Fibroblast of villous mesenchyme (primary cell): ENCODE measurements around the gene IGIP. TPM values are rescaled to one million over a fixed set of nuclear protein-coding genes. Genes with fewer than 3 reads are reported as not detected.

Experiments used
- DNase-seq: peaks from one replicate; pipeline ENCODE4 v3.0.0-alpha.2; 2010; ENCODE audit warnings: low read depth
- H3K4me3 ChIP-seq: 2 replicates; pipeline ENCODE4 v1.5.1; 2011; ENCODE audit warnings: low read depth, mild to moderate bottlenecking, low read length
- total RNA-seq: library from RNA; depleted of rRNA; stranded (reverse); fragments of >200 nt; gene quantifications from 2 replicates; pipeline ENCODE4 v1.2.3, GENCODE V29; 2012
- TF ChIP-seq, protein P1 (sequence below): IDR thresholded peaks from 2 replicates; pipeline ENCODE4 v1.5.1; 2012; ENCODE audit warnings: low read depth, mild to moderate bottlenecking, low read length; ENCODE audit not compliant: insufficient read depth

IGIP gene
- total RNA-seq, 1 donor: 7.8 TPM

DNA sequence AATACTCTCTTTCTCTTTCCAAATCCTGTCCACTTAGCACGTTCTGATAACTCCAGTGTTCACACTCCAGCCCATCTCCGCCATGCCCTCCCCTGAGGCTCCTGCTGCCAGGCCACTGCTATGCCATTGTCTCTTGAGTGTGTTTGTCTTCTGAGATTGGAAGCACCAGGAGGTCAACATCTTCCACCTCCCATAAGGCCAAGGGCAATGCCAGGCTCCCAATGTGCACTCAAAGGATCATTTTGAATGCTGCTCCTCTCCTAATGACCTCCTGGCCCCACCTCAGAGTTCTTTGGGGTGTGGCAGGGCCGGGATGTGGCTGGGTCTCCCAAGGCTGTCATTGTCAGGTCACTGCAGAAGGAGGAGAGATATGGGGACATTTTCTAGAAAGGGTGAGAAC, 19.5 kb downstream of the IGIP start:
- DNase-seq: no peak
- no peak overlapping the region for H3K4me3 ChIP-seq
- TF ChIP-seq, protein P1, sequence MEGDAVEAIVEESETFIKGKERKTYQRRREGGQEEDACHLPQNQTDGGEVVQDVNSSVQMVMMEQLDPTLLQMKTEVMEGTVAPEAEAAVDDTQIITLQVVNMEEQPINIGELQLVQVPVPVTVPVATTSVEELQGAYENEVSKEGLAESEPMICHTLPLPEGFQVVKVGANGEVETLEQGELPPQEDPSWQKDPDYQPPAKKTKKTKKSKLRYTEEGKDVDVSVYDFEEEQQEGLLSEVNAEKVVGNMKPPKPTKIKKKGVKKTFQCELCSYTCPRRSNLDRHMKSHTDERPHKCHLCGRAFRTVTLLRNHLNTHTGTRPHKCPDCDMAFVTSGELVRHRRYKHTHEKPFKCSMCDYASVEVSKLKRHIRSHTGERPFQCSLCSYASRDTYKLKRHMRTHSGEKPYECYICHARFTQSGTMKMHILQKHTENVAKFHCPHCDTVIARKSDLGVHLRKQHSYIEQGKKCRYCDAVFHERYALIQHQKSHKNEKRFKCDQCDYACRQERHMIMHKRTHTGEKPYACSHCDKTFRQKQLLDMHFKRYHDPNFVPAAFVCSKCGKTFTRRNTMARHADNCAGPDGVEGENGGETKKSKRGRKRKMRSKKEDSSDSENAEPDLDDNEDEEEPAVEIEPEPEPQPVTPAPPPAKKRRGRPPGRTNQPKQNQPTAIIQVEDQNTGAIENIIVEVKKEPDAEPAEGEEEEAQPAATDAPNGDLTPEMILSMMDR: no peak

- peak overlapping the region; percentile 39 for H3K4me3 ChIP-seq
- TF ChIP-seq, protein P1: peak; percentile 46
- peak; percentile 64 for DNase-seq
Measured at GRCh38 chr5:140145818-140146522, 20.2 kb downstream of the IGIP start.

DNA sequence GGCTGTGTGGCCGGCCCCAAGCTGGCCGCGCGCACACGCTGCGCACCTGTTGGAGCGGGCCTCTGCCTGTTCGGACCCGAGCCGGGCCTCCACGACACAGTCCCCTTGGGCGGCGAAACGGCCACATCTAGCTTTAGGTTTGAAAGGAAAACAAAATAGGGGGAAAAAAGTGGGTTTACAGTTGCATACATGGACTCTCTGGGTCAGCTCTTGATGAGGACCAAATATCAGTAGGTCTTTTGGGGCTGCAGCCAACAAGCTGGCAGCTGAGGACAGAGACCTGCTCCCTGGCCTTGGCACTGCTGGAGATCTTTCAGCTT, 20.7 kb downstream of the IGIP start:
- TF ChIP-seq, protein P1: no peak
- no peak overlapping the region for H3K4me3 ChIP-seq
- no peak for DNase-seq

DNA sequence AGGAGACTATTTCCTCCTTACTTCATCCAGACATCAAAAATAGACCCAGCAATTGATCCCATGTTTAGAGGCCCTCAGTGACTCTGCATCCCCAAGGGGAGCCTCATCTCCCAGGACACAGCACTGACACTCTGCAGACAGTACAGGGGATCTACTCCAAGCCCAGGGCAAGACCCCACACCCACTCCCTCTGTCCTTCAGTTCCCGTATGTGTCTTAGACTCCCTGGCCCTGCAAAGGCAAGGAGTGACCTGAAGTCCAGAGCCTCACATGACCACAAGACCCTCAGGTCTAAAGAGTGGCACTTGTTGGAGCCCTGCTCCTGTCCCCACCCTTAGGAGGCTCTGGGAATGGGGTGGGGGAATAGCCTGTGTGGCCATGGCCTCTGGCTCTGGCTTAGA, 21.7 kb downstream of the IGIP start:
- H3K4me3 ChIP-seq: no peak overlapping the region
- no peak for DNase-seq
- TF ChIP-seq, protein P1: no peak

DNA sequence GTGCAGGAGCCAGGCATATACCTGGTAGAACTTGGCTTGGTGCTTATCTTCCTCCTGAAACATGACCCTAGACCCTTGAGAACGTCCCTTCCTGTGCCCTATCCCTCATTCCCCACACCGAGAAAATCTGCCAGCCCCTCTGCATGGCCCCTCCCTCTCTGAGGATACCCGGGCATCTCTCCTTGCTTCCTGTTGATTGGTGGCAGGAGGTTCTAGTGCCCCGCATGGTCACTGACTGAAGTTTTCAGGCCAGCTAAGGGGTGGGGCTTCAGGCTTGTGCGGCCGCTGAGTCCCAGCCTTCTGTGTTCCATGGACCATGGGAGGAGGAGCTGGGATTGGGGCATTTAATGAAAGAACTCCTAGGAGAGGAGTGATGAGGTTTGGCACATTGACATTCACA, 22.8 kb downstream of the IGIP start:
- no peak for DNase-seq
- H3K4me3 ChIP-seq: no peak overlapping the region
- TF ChIP-seq, protein P1: no peak

GRCh38 chr5:140150201-140150600, 24.5 kb downstream of the IGIP start:
- H3K4me3 ChIP-seq: no peak overlapping the region
- DNase-seq: no peak
- TF ChIP-seq, protein P1: no peak
